Measurements from ENCODE around the gene MED12L.

The MED12L gene

GRCh38 chr3:151196434-151196833, 111.0 kb downstream of the MED12L start:
- TF ChIP-seq MYC (IDR thresholded peaks at IDR 0.05; ENCODE audit: low read depth, low read length) (no peak), POLR2A (IDR thresholded peaks at IDR 0.05; ENCODE audit: extremely low read depth, insufficient read length) (no peak), CTCF (IDR thresholded peaks at IDR 0.05; ENCODE audit: low read depth, low read length) (no peak)
- TF ChIP-seq, protein P1, sequence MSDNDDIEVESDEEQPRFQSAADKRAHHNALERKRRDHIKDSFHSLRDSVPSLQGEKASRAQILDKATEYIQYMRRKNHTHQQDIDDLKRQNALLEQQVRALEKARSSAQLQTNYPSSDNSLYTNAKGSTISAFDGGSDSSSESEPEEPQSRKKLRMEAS (IDR thresholded peaks at IDR 0.05; ENCODE audit: low read depth, low read length), result no peak
- no peak for DNase-seq (ENCODE audit: low read depth)
- no peak overlapping the region for H3K4me3 ChIP-seq (ENCODE audit: low read depth, low read length)

DNA sequence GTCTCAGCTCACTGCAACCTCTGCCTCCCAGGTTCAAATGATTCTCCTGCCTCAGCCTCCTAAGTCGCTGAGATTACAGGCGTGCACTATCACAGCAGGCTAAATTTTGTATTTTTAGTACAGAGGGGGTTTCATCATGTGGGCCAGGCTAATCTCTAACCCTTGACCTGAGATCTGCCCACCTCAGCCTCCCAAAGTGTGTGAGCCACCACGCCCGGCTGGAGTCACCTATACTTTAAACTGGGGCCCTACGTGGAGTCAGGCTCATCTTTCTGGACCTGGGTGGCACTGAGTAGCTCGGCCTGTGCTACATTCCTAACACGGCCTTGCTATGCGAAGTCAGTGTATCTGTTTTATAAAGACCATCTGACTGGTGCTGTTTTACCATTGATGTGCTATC, 111.8 kb downstream of the MED12L start:
- TF ChIP-seq, protein P1 (IDR thresholded peaks at IDR 0.05; ENCODE audit: low read depth, low read length), result no peak
- TF ChIP-seq CTCF (IDR thresholded peaks at IDR 0.05; ENCODE audit: low read depth, low read length) (no peak), POLR2A (IDR thresholded peaks at IDR 0.05; ENCODE audit: extremely low read depth, insufficient read length) (no peak), MYC (IDR thresholded peaks at IDR 0.05; ENCODE audit: low read depth, low read length) (no peak)
- DNase-seq (ENCODE audit: low read depth), result no peak
- no peak overlapping the region for H3K4me3 ChIP-seq (ENCODE audit: low read depth, low read length)

GRCh38 chr3:151197981-151198767, 112.7 kb downstream of the MED12L start:
- H3K4me3 ChIP-seq (ENCODE audit: low read depth, low read length), result no peak overlapping the region
- DNase-seq (ENCODE audit: low read depth), result no peak
- TF ChIP-seq POLR2A (IDR thresholded peaks at IDR 0.05; ENCODE audit: extremely low read depth, insufficient read length) (no peak), MYC (IDR thresholded peaks at IDR 0.05; ENCODE audit: low read depth, low read length) (no peak), CTCF (IDR thresholded peaks at IDR 0.05; ENCODE audit: low read depth, low read length) (no peak)
- TF ChIP-seq, protein P1 (IDR thresholded peaks at IDR 0.05; ENCODE audit: low read depth, low read length), result no peak

- no peak for TF ChIP-seq CTCF (IDR thresholded peaks at IDR 0.05; ENCODE audit: low read depth, low read length)
- no peak for TF ChIP-seq MYC (IDR thresholded peaks at IDR 0.05; ENCODE audit: low read depth, low read length)
- TF ChIP-seq, protein P1 (IDR thresholded peaks at IDR 0.05; ENCODE audit: low read depth, low read length), result no peak
- no peak for TF ChIP-seq POLR2A (IDR thresholded peaks at IDR 0.05; ENCODE audit: extremely low read depth, insufficient read length)
- no peak for DNase-seq (ENCODE audit: low read depth)
- no peak overlapping the region for H3K4me3 ChIP-seq (ENCODE audit: low read depth, low read length)
Measured at GRCh38 chr3:151198849-151199248, 113.4 kb downstream of the MED12L start.

GRCh38 chr3:151199554-151200438, 114.3 kb downstream of the MED12L start:
- no peak for TF ChIP-seq MYC (IDR thresholded peaks at IDR 0.05; ENCODE audit: low read depth, low read length)
- TF ChIP-seq, protein P1 (IDR thresholded peaks at IDR 0.05; ENCODE audit: low read depth, low read length), result no peak
- TF ChIP-seq POLR2A (IDR thresholded peaks at IDR 0.05; ENCODE audit: extremely low read depth, insufficient read length), result no peak
- no peak for TF ChIP-seq CTCF (IDR thresholded peaks at IDR 0.05; ENCODE audit: low read depth, low read length)
- no peak for DNase-seq (ENCODE audit: low read depth)
- H3K4me3 ChIP-seq (ENCODE audit: low read depth, low read length), result no peak overlapping the region

Measured in NB4 (cell line).